Omental fat pad (tissue), 4 donors: Measurements from ENCODE around the gene ADAMTSL5. TPM values are rescaled to one million over a fixed set of nuclear protein-coding genes. Genes with fewer than 3 reads are reported as not detected.
"Not testable (repeated sequence)": the region's sequence is repeated elsewhere in the genome, so short reads cannot be mapped to it uniquely, and the experiment has no call there.

ENCODE experiments used
- ATAC-seq: fragments of 150-250 bp; one replicate; pipeline ENCODE4 v1.9.1; 2016; ENCODE audit warnings: mild to moderate bottlenecking, moderate library complexity; ENCODE audit not compliant: low FRiP score
- DNase-seq: peaks from one replicate; pipeline ENCODE4 v3.0.0-alpha.2; 2019; ENCODE audit warnings: low spot score
- CTCF ChIP-seq, 3 donors: fragments of 450-650 bp; IDR thresholded peaks; one replicate each; pipeline ENCODE4 v1.5.1; 2016 to 2017; ENCODE audit warnings: antibody characterized with exemption in 3 of 3, mild to moderate bottlenecking in 3 of 3, moderate library complexity in 2 of 3
- total RNA-seq, 4 donors: library from RNA; depleted of rRNA; stranded (reverse); fragments of >200 nt; gene quantifications; one replicate each; pipeline ENCODE4 v1.1.0, GENCODE V29; 2016

The ADAMTSL5 gene
- total RNA-seq, 4 donors from 2014 or later = 0.60 to 4.3 (median 0.89) TPM

- ATAC-seq (no peak), DNase-seq (no peak)
- no peak for TF ChIP-seq CTCF (IDR thresholded peaks at IDR 0.05)
Observed at GRCh38 chr19:1481224-1481892, 31.5 kb downstream of the ADAMTSL5 start.

GRCh38 chr19:1478934-1479707 lies 33.7 kb downstream of the ADAMTSL5 start, which contains the start of gene C19orf25:
C19orf25 (minus strand) TSS chr19:1479215; CDS start chr19:1478903, 312 bp downstream.
- peak; percentile 87 for ATAC-seq
- DNase-seq = peak; percentile 74
- no peak for TF ChIP-seq CTCF (IDR thresholded peaks at IDR 0.05)

- not testable (repeated sequence) for ATAC-seq, DNase-seq
Observed at GRCh38 chr19:1477056-1477455, 35.8 kb downstream of the ADAMTSL5 start.

DNA sequence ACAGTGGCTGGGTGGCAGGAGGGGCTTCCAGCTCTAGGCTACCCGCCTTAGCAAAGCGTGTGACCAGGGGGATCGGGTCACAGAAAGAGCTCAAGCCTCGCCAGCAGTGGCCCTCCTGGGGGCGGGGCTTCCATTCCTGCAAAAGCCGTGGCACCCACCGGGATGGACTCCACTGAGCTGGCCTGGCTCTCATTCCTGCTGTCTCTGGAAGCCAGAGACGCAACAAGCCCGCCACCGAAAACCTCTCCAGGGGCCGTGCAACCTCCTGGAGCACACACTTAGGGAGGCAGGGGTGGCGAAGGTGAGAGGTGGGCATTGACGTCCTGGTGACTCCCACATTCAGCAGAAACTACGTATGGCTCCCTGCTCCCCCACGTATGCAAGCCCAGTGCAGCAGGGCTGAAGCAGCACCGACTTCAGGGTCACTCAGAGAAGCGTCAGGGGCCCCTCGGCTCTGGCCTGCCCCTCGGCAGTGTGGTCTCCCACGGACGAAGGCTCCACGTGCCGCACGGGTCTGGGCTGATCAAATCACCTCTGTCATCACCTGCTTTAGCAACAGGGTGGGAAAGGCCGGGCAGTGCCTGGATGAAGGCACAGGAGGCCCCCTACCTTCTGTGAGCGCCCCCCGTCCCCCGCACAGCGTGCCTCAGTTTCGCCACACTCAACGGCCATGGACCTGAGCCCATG lies 36.9 kb downstream of the ADAMTSL5 start:
- no peak for TF ChIP-seq CTCF (IDR thresholded peaks at IDR 0.05)
- DNase-seq = no peak

GRCh38 chr19:1474765-1475351 lies 38.0 kb downstream of the ADAMTSL5 start:
- ATAC-seq (no peak), DNase-seq (no peak)
- no peak for TF ChIP-seq CTCF (IDR thresholded peaks at IDR 0.05)

More for the DNA sequence above, 36.9 kb downstream of the ADAMTSL5 start:
- ATAC-seq = no peak

DNA sequence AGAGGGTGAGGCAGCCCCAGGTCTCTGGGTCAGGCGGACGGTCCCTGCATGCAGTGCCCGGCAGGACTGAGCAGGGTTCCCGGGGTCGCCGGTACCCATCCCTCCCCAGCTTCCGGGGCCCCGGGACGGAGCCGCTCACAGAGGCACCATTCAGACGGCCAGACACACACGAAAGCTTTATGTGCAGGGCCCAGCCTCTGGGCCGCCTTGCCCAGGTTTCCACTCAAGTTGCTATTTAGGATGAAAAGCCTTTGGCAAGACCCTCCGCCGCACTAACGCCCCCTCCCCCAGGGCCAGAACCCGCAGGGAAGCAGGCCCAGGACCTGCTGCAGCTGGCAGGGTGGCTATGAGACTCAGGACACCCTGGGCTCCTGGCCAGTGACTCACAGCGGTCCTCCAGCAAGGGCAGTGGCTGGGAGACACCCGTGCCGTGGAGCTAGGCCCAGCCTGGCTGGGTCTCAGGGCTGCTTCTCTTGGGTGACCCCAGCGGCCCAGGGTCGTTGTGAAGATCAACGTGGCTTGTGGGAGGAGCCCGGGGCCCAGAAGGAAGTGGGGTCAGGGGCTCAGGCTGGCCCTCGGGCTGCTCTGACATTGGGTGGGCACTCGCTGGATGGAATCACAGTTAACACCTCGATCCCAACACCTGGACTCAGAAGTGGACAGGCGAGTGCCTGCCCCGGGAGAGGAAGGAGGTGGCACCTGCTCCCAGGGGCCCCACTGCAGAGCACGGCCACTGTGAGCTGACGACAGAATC lies 38.6 kb downstream of the ADAMTSL5 start:
- DNase-seq (no peak), ATAC-seq (no peak)
- TF ChIP-seq CTCF (IDR thresholded peaks at IDR 0.05) = no peak
